ENCODE data around the gene NME8.

The NME8 gene

DNA sequence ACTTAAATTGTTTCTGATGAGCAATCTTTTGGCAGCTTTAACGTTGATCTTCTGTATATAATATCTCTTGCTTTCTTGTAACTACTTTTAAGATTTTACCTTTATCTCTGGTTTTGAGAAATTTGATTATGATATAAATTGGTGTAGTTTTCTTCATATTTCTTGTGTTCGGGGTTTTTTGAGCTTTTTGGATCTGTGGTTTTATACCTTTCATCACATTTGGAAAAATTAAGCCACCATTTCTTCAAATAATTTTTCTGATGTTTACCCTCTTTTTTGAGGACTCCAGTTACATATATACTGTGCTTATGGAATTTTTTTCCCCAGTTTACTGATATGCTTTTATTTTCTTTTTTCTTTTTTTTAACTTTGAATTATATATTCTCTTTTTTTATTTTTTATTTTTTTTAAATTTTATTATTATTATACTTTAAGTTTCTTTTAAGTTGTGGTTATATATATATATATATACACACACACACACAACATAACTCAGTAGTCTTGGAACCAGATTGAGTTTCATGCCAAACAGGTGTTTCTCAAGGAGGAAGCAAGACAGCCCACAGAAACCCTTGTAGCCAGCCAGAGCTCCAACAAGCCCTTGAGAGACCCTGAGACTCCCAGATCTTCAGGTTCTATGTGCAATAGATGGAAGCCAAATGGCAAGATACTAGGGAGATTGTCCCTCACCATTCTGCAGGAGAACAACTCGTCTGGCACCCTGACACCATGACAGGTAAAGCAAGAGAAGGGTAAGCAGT, 27.5 kb upstream of the NME8 start:
- DNase-seq (ENCODE audit: low read depth): peak; percentile 85
- TF ChIP-seq, protein P1, sequence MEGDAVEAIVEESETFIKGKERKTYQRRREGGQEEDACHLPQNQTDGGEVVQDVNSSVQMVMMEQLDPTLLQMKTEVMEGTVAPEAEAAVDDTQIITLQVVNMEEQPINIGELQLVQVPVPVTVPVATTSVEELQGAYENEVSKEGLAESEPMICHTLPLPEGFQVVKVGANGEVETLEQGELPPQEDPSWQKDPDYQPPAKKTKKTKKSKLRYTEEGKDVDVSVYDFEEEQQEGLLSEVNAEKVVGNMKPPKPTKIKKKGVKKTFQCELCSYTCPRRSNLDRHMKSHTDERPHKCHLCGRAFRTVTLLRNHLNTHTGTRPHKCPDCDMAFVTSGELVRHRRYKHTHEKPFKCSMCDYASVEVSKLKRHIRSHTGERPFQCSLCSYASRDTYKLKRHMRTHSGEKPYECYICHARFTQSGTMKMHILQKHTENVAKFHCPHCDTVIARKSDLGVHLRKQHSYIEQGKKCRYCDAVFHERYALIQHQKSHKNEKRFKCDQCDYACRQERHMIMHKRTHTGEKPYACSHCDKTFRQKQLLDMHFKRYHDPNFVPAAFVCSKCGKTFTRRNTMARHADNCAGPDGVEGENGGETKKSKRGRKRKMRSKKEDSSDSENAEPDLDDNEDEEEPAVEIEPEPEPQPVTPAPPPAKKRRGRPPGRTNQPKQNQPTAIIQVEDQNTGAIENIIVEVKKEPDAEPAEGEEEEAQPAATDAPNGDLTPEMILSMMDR (IDR thresholded peaks at IDR 0.05; ENCODE audit: insufficient read depth, low read depth, low read length, missing control alignments): no peak
- peak overlapping the region; percentile 19 for H3K4me3 ChIP-seq (ENCODE audit: low read depth, low read length)

DNA sequence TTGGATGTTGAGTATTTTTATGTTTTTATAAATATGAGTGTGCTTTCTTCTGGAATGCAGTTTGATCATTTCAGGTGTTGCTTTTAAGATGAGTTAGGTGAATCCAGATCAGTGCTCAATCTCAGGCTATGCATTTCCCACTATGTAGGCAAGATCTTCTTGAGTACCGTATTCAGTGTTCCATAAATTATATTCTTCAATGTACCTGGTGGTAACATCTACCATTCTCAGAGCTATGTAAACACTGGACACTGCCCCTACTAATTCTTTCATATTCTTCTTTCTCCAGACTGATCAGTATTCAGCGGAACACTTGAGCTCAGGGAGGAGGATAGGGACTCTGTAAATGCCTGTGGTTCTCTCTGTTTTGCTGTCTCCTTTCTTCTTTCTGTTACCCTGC, 25.5 kb upstream of the NME8 start:
- TF ChIP-seq, protein P1 (IDR thresholded peaks at IDR 0.05; ENCODE audit: insufficient read depth, low read depth, low read length, missing control alignments): no peak
- H3K4me3 ChIP-seq (ENCODE audit: low read depth, low read length): no peak overlapping the region
- DNase-seq (ENCODE audit: low read depth): no peak

DNA sequence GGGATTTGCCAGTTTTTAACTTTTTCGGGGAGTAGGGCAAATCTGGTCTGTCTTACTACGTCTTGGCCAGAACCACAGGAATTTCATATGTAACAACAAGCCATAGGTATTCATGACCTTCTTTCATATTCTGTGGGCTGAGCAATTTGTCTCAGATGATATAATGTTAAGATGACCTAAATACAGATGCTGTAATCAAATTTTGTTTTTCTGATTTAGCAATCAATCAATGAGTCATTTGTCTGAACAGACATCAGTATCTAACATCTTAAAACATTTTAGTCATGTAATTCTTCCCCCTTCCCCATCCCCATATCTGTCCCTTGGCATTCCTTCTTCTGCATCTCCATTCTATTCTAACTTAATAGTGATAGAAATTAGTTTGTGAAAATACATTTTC, 24.8 kb upstream of the NME8 start:
- no peak overlapping the region for H3K4me3 ChIP-seq (ENCODE audit: low read depth, low read length)
- no peak for DNase-seq (ENCODE audit: low read depth)
- TF ChIP-seq, protein P1 (IDR thresholded peaks at IDR 0.05; ENCODE audit: insufficient read depth, low read depth, low read length, missing control alignments): no peak

DNA sequence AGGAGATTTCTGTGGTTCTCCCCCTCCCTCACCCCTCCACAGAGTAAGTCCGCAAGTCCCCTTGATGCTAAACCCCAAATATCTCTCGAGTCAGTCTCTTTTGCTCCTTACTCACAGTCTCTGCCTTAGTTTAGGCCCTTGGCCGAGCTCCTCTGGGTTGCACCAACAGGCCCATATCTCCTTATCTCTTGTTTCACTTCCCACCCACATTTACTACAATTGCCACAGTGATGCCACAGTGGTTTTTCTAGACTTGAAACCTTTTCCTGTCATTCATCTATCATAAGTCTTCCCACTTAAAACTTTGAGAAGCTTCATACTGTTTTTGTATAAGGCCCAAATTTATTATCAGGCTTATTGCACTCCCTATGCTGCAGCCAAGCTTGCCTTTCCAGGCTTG, 23.4 kb upstream of the NME8 start:
- no peak for DNase-seq (ENCODE audit: low read depth)
- TF ChIP-seq, protein P1 (IDR thresholded peaks at IDR 0.05; ENCODE audit: insufficient read depth, low read depth, low read length, missing control alignments): no peak
- no peak overlapping the region for H3K4me3 ChIP-seq (ENCODE audit: low read depth, low read length)

DNA sequence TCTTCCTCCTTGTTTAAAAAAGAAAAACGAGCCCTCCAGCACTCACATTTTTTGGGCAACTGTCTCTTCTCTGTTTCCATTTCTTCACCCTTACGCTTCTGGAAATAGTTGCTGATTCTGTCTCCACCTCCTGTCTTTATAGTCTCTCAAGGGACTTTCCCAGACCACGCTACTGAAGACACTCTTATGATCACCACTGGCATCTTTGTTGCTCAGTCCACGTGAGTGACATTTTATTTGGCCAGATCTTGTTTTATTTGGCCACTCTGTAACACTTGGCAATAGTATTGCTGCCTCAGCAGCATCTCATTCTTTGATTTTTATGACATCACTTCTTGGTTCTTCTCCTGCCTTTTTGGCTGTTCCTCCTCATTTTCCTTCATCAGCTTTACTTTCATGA, 21.6 kb upstream of the NME8 start:
- TF ChIP-seq, protein P1 (IDR thresholded peaks at IDR 0.05; ENCODE audit: insufficient read depth, low read depth, low read length, missing control alignments): no peak
- DNase-seq (ENCODE audit: low read depth): peak; percentile 41
- no peak overlapping the region for H3K4me3 ChIP-seq (ENCODE audit: low read depth, low read length)

DNA sequence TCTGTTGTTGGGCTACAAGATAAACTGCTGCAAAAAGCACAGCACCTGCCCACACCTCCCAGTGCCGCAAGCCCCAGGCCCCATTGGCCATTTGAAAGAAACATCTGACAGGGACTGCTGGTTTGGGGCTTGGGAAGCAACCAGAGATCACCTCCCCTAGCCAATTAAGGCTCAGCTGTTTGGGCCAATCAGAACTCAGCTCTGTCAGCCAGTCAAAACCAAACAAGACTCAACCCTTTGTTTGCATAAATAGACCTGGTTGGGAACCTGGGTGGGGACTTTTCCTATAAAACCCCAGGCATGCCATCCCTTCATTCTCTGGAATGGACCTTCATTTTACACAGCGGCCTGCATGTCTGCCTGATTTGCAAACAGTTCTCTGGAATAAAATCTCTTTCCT, 17.2 kb upstream of the NME8 start:
- no peak overlapping the region for H3K4me3 ChIP-seq (ENCODE audit: low read depth, low read length)
- TF ChIP-seq, protein P1 (IDR thresholded peaks at IDR 0.05; ENCODE audit: insufficient read depth, low read depth, low read length, missing control alignments): no peak
- DNase-seq (ENCODE audit: low read depth): no peak

DNA sequence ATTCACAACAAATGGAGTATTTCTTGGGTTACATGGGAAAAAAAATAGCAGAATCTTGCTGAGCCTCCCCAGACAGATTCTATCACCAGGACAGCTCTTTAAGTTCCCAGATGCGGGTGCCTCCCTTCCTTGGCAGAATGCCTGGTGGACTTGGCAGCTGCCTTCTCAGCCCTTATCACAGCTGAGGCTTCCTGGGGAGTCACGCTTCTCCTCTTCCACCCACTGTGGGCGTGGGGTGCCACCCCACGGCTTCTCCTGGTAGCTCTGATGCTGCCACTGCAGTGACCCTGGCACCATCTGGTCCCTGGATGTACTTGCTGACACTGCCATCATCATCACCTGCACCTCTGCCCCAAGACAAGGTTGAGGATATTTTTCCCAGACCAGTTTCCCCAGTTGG, 16.2 kb upstream of the NME8 start:
- no peak overlapping the region for H3K4me3 ChIP-seq (ENCODE audit: low read depth, low read length)
- TF ChIP-seq, protein P1 (IDR thresholded peaks at IDR 0.05; ENCODE audit: insufficient read depth, low read depth, low read length, missing control alignments): peak; percentile 64
- peak; percentile 80 for DNase-seq (ENCODE audit: low read depth)

Data from GM12865 (cell line).